GM12891 (cell line): Measurements from ENCODE around the gene PGAP3.

Experiments
- POLR2A ChIP-seq: IDR thresholded peaks from 2 replicates; pipeline ENCODE4 v1.6.1; 2011; ENCODE audit warnings: low read depth, low read length, control low read depth
- POLR2AphosphoS5 ChIP-seq: IDR thresholded peaks from 2 replicates; pipeline ENCODE4 v1.6.1; 2011; ENCODE audit warnings: low read depth, low read length, control low read depth
- POU2F2 ChIP-seq: IDR thresholded peaks from 2 replicates; pipeline ENCODE4 v1.6.1; 2011; ENCODE audit warnings: low read depth, mild to moderate bottlenecking, control low read depth, low read length, moderate library complexity
- TAF1 ChIP-seq: IDR thresholded peaks from 2 replicates; pipeline ENCODE4 v1.6.1; 2011; ENCODE audit warnings: low read depth, low read length, control low read depth

GRCh38 chr17:39703913-39704312 is 16.1 kb upstream of the PGAP3 start:
- TF ChIP-seq POLR2AphosphoS5 = no peak
- TF ChIP-seq POLR2A = no peak
- no peak for TF ChIP-seq TAF1
- TF ChIP-seq POU2F2 = no peak
